Epithelial cell of esophagus (primary cell): ENCODE data around the gene GNAQ.
"Not testable (repeated sequence)": the region's sequence is repeated elsewhere in the genome, so short reads cannot be mapped to it uniquely, and the experiment has no call there.

Experiments
- DNase-seq: peaks from one replicate; pipeline ENCODE4 v3.0.0; 2010; ENCODE audit warnings: low read depth
- H3K4me3 ChIP-seq: 2 replicates; pipeline ENCODE4 v1.5.1; 2011; ENCODE audit warnings: mild to moderate bottlenecking, low read length, control low read depth
- CTCF ChIP-seq: IDR thresholded peaks from 2 replicates; pipeline ENCODE4 v1.5.1; 2011; ENCODE audit warnings: low read depth, mild to moderate bottlenecking, low read length, control low read depth, inconsistent platforms; ENCODE audit not compliant: insufficient read depth; ENCODE audit errors: missing control alignments

Gene GNAQ

GRCh38 chr9:77865385-77866047 is 166.1 kb downstream of the GNAQ start:
- no peak for TF ChIP-seq CTCF
- H3K4me3 ChIP-seq: no peak overlapping the region
- no peak for DNase-seq

- TF ChIP-seq CTCF: no peak
- no peak for DNase-seq
- no peak overlapping the region for H3K4me3 ChIP-seq
Measured at GRCh38 chr9:77864211-77864889, 167.3 kb downstream of the GNAQ start.

- not testable (repeated sequence) for H3K4me3 ChIP-seq
Measured at GRCh38 chr9:77863638-77864037, 168.0 kb downstream of the GNAQ start.

GRCh38 chr9:77860953-77861352 is 170.7 kb downstream of the GNAQ start:
- DNase-seq, H3K4me3 ChIP-seq: not testable (repeated sequence)

More at GRCh38 chr9:77863638-77864037, 168.0 kb downstream of the GNAQ start:
- DNase-seq: not testable (repeated sequence)

GRCh38 chr9:77857513-77858259 is 173.9 kb downstream of the GNAQ start:
- H3K4me3 ChIP-seq: no peak overlapping the region
- no peak for DNase-seq
- no peak for TF ChIP-seq CTCF

- no peak overlapping the region for H3K4me3 ChIP-seq
- TF ChIP-seq CTCF: no peak
- peak; percentile 16 for DNase-seq
Measured at GRCh38 chr9:77856615-77857014, 175.0 kb downstream of the GNAQ start.

GRCh38 chr9:77854916-77855311 is 176.7 kb downstream of the GNAQ start:
- no peak for DNase-seq
- H3K4me3 ChIP-seq: no peak overlapping the region
- no peak for TF ChIP-seq CTCF
